HEK293T (cell line): Measurements from ENCODE around the gene ZMIZ1.

Experiments used
- CTCF ChIA-PET: fragments of 350-600 bp; formaldehyde crosslinking; extraction: SDS; loops from one replicate; lab custom pipeline; 2021; ENCODE audit warnings: antibody characterized with exemption, inconsistent platforms; lab: Yijun Ruan, JAX
- POLR2A ChIA-PET: fragments of 350-600 bp; formaldehyde crosslinking; extraction: SDS; loops from one replicate; lab custom pipeline; 2020; ENCODE audit warnings: antibody characterized with exemption, inconsistent platforms; lab: Yijun Ruan, JAX
- DNase-seq: peaks from one replicate; pipeline ENCODE4 v3.0.0; 2012; ENCODE audit warnings: mixed read lengths; ENCODE audit errors: extremely low spot score
- ARNT ChIP-seq: fragments of 450-650 bp; IDR thresholded peaks from 2 replicates; pipeline ENCODE4 v1.6.1; 2017; ENCODE audit warnings: mild to moderate bottlenecking
- BHLHE40 ChIP-seq: fragments of 450-650 bp; IDR thresholded peaks from 2 replicates; pipeline ENCODE4 v1.6.1; 2016; ENCODE audit warnings: mild to moderate bottlenecking, moderate library complexity, borderline replicate concordance
- CTBP1 ChIP-seq: fragments of 450-650 bp; IDR thresholded peaks from 2 replicates; pipeline ENCODE4 v1.6.1; 2016; ENCODE audit warnings: borderline replicate concordance
- ELF4 ChIP-seq: fragments of 450-650 bp; IDR thresholded peaks from 2 replicates; pipeline ENCODE4 v1.6.1; 2017; ENCODE audit warnings: antibody characterized with exemption
- FOXA1 ChIP-seq: fragments of 450-650 bp; IDR thresholded peaks from 2 replicates; pipeline ENCODE4 v1.6.1; 2016; ENCODE audit warnings: mild to moderate bottlenecking
- FOXK2 ChIP-seq: fragments of 450-650 bp; IDR thresholded peaks from 2 replicates; pipeline ENCODE4 v1.6.1; 2016; ENCODE audit warnings: mild to moderate bottlenecking
- FOXM1 ChIP-seq: fragments of 450-650 bp; IDR thresholded peaks from 2 replicates; pipeline ENCODE4 v1.6.1; 2017; ENCODE audit warnings: mild to moderate bottlenecking, borderline replicate concordance
- HDGF ChIP-seq: fragments of 450-650 bp; IDR thresholded peaks from 2 replicates; pipeline ENCODE4 v1.6.1; 2017; ENCODE audit warnings: antibody characterized with exemption, borderline replicate concordance
- L3MBTL2 ChIP-seq: fragments of 450-650 bp; conservative IDR thresholded peaks from 2 replicates; pipeline ENCODE4 v1.6.1; 2016; ENCODE audit warnings: mild to moderate bottlenecking
- LEF1 ChIP-seq: fragments of 450-650 bp; IDR thresholded peaks from 2 replicates; pipeline ENCODE4 v1.6.1; 2017; ENCODE audit warnings: mild to moderate bottlenecking, borderline replicate concordance
- NFRKB ChIP-seq: fragments of 450-650 bp; IDR thresholded peaks from 2 replicates; pipeline ENCODE4 v1.6.1; 2016; ENCODE audit warnings: mild to moderate bottlenecking, moderate library complexity
- PKNOX1 ChIP-seq: fragments of 450-650 bp; IDR thresholded peaks from 2 replicates; pipeline ENCODE4 v1.6.1; 2016
- SP1 ChIP-seq: fragments of 450-650 bp; IDR thresholded peaks from 2 replicates; pipeline ENCODE4 v1.6.1; 2017
- SUZ12 ChIP-seq: fragments of 450-650 bp; IDR thresholded peaks from 2 replicates; pipeline ENCODE4 v1.6.1; 2016; ENCODE audit warnings: mild to moderate bottlenecking
- TARDBP ChIP-seq: fragments of 450-650 bp; IDR thresholded peaks from 2 replicates; pipeline ENCODE4 v1.6.1; 2016
- ZNF384 ChIP-seq: fragments of 450-650 bp; IDR thresholded peaks from 2 replicates; pipeline ENCODE4 v1.6.1; 2016

Gene ZMIZ1

GRCh38 chr10:79158004-79158340, 89.2 kb downstream of the ZMIZ1 start:
- no peak for DNase-seq
- CTCF ChIA-PET = interaction anchor here (0.7 kb wide), 1 partner anchor 37 kb away, joined by 5 read pairs; no protein-coding TSS in a partner anchor
- TF ChIP-seq NFRKB (no peak), PKNOX1 (no peak), TARDBP (no peak), SP1 (no peak), ELF4 (no peak), LEF1 (no peak), ZNF384 (no peak), FOXM1 (no peak), HDGF (no peak), SUZ12 (no peak)
- POLR2A ChIA-PET = no interaction called here

GRCh38 chr10:79158402-79159097, 89.8 kb downstream of the ZMIZ1 start:
- ChIA-PET POLR2A (no interaction called here), CTCF (interaction anchor here (0.7 kb wide), 1 partner anchor 37 kb away, joined by 5 read pairs; no protein-coding TSS in a partner anchor)
- no peak for DNase-seq
- TF ChIP-seq LEF1 (no peak), NFRKB (no peak), HDGF (no peak), ELF4 (no peak), FOXK2 (no peak), TARDBP (no peak), ZNF384 (no peak), BHLHE40 (no peak), L3MBTL2 (no peak), SUZ12 (no peak), SP1 (no peak), CTBP1 (no peak), PKNOX1 (no peak), ARNT (no peak)

- no peak for DNase-seq
- ChIA-PET CTCF (no interaction called here), POLR2A (no interaction called here)
- TF ChIP-seq L3MBTL2 = no peak
Measured at GRCh38 chr10:79159141-79159651, 90.4 kb downstream of the ZMIZ1 start.

GRCh38 chr10:79159785-79160184, 91.0 kb downstream of the ZMIZ1 start:
- DNase-seq = no peak
- no peak for TF ChIP-seq L3MBTL2
- no peak for TF ChIP-seq FOXA1
- no peak for TF ChIP-seq FOXM1
- TF ChIP-seq ARNT = no peak
- TF ChIP-seq ZNF384 = no peak
- no peak for TF ChIP-seq TARDBP
- no peak for TF ChIP-seq SP1
- no peak for TF ChIP-seq HDGF
- TF ChIP-seq BHLHE40 = no peak
- no peak for TF ChIP-seq LEF1
- TF ChIP-seq ELF4 = no peak
- no peak for TF ChIP-seq SUZ12
- POLR2A ChIA-PET = no interaction called here
- CTCF ChIA-PET = no interaction called here

GRCh38 chr10:79160191-79160590, 91.4 kb downstream of the ZMIZ1 start:
- no peak for TF ChIP-seq ARNT
- TF ChIP-seq L3MBTL2 = no peak
- DNase-seq = no peak
- CTCF ChIA-PET = no interaction called here
- POLR2A ChIA-PET = no interaction called here

GRCh38 chr10:79161557-79161956, 92.8 kb downstream of the ZMIZ1 start:
- TF ChIP-seq FOXA1 (no peak), FOXK2 (no peak), ELF4 (no peak), ZNF384 (no peak), HDGF (no peak), FOXM1 (no peak), SUZ12 (no peak), PKNOX1 (no peak), SP1 (no peak), TARDBP (no peak), NFRKB (no peak), BHLHE40 (no peak), CTBP1 (no peak), L3MBTL2 (no peak), LEF1 (no peak), ARNT (no peak)
- ChIA-PET POLR2A (no interaction called here), CTCF (no interaction called here)
- DNase-seq = no peak
